Lower lobe of right lung (tissue), 2 donors: ENCODE results near the gene TRAPPC2. TPM values are rescaled to one million over a fixed set of nuclear protein-coding genes. Genes with fewer than 3 reads are reported as not detected.
"Not testable (repeated sequence)": the region's sequence is repeated elsewhere in the genome, so short reads cannot be mapped to it uniquely, and the experiment has no call there.

Experiments
- ATAC-seq, 2 donors: fragments of 200-7000 bp; cut with Tn5 transposase; one replicate each; pipeline ENCODE4 v1.9.1; 2020 to 2022; ENCODE audit warnings: mild to moderate bottlenecking in 2 of 2, moderate library complexity in 2 of 2
- DNase-seq: peaks from one replicate; pipeline ENCODE4 v3.0.0-alpha.2; 2020
- H3K27ac ChIP-seq: fragments of 200-600 bp; one replicate; pipeline ENCODE4 v1.8.0; 2022
- H3K27me3 ChIP-seq: fragments of 200-600 bp; one replicate; pipeline ENCODE4 v1.8.0; 2022; ENCODE audit warnings: low read depth
- H3K36me3 ChIP-seq: fragments of 200-600 bp; one replicate; pipeline ENCODE4 v1.8.0; 2022; ENCODE audit warnings: mild to moderate bottlenecking
- H3K4me1 ChIP-seq: fragments of 200-600 bp; one replicate; pipeline ENCODE4 v1.8.0; 2022
- H3K4me3 ChIP-seq: fragments of 200-600 bp; one replicate; pipeline ENCODE4 v1.8.0; 2022; ENCODE audit warnings: mild to moderate bottlenecking
- H3K9me3 ChIP-seq: fragments of 200-600 bp; one replicate; pipeline ENCODE4 v1.8.0; 2022
- CTCF ChIP-seq: fragments of 200-600 bp; IDR thresholded peaks from one replicate; pipeline ENCODE4 v1.8.0; 2022; ENCODE audit warnings: antibody characterized with exemption, mild to moderate bottlenecking
- intact Hi-C: fragments of 100-400 bp; cut with DNase I; formaldehyde crosslinking; loops from one replicate; pipeline ENCODE4 v1.11.0; 2022
- total RNA-seq: library from RNA; stranded (reverse); fragmentation: NEBNext Ultra II Directional; extraction: Animal tissue kit (Norgen Biotek cat#: 25700); gene quantifications from one replicate; pipeline ENCODE4 v1.2.1, GENCODE V29; 2021
- donor health status: DM: no; HTN: yes; CAD: no; lungs with severe emphysema.

Gene TRAPPC2
- total RNA-seq, 1 donor from 2014 or later, result 15.8 TPM

DNA sequence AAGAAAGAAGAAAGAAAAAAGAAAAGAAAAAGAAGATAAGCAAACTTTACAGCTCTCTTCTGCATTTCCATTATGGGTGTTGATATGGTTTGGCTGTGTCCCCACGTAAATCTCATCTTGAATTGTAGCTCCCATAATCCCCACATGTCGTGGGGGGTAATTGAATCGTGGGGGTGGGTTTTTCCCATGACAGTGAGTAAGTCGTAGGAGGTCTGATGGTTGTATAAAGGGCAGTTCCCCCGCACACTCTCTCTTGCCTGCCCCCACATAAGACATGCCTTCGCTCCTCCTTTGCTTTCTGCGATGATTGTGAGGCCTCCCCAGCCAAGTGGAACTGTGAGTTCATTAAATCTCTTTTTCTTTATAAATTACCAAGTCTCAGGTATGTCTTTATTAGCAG lies 52.8 kb downstream of the TRAPPC2 start:
- no peaks in the 10 kb centered on the region for H3K4me1 ChIP-seq
- no peak overlapping the region for H3K27ac ChIP-seq
- H3K9me3 ChIP-seq, result no peaks in the 10 kb centered on the region
- H3K36me3 ChIP-seq, result no peaks in the 10 kb centered on the region
- intact Hi-C loops, result no loop called here
- DNase-seq (no peak), ATAC-seq (no peak)
- no peaks in the 10 kb centered on the region for H3K27me3 ChIP-seq
- TF ChIP-seq CTCF, result no peak
- no peak overlapping the region for H3K4me3 ChIP-seq

- intact Hi-C loops, H3K9me3 ChIP-seq, H3K4me3 ChIP-seq, H3K4me1 ChIP-seq, H3K27ac ChIP-seq, H3K27me3 ChIP-seq, H3K36me3 ChIP-seq, ATAC-seq, DNase-seq: not testable (repeated sequence)
Observed at GRCh38 chrX:13679700-13680099, 54.7 kb downstream of the TRAPPC2 start.

DNA sequence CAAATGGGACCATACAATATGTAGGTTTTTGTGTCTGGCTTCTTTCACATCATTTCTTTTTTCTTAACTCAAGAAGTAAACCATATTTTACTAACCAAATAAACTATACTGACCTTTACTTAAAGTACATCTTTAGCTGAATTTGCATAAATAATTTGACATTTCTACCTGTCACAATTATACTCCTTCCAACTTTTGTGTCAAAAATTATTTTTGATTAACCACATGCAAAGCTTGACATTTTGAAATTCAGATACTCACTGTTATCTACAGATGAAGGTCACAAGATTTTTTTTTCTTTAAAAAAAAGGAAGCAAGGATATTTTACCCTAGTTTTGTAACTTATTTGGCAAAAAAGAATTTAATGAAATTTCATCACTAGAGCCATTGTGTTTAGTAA lies 57.5 kb downstream of the TRAPPC2 start:
- no peak overlapping the region for H3K27ac ChIP-seq
- no peaks in the 10 kb centered on the region for H3K36me3 ChIP-seq
- no peaks in the 10 kb centered on the region for H3K9me3 ChIP-seq
- intact Hi-C loops, result no loop called here
- no peaks in the 10 kb centered on the region for H3K27me3 ChIP-seq
- TF ChIP-seq CTCF, result no peak
- DNase-seq (no peak), ATAC-seq (no peak)
- no peak overlapping the region for H3K4me3 ChIP-seq
- no peaks in the 10 kb centered on the region for H3K4me1 ChIP-seq

DNA sequence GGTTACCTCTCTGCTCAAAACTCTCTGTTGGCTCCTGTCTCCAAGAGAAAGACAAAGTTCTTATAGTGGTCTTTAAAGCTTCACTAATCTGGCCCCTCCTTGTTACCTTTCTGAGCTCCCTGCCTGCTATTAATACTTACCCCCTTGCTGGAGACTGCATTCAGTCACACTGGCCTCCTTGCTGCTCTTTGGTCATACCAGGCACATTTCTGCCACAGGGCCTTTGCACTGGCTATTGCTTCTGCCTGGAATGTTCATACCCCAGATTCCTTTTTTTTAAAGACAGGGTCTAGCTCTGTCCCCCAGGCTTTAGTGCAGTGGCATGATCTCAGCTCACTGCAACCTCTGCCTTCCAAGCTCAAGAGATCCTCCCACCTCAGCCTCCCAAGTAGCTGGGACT lies 61.4 kb downstream of the TRAPPC2 start:
- no peak for TF ChIP-seq CTCF
- intact Hi-C loops, result no loop called here
- H3K27me3 ChIP-seq, result no peaks in the 10 kb centered on the region

DNA sequence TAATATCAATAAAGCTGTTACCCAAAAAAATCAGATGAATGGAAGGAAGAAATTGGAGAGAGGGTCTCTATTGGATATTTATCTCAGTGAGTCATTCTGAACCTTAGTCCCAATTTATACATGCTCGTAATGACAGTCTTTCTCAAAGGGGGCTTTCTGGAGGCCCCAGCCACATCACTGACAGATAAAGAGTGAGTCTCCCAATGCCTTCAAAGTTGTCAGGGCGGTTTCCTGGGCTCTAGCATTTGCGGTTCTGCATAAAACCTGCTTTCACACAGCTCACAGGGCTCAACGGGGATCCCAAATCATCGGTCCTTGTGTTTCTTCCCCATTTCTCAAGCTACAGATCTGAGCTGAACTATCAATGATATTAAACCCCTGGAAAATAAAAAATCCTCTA lies 64.2 kb downstream of the TRAPPC2 start:
- Histone ChIP-seq H3K4me1 (peaks cover 11% of the 10 kb centered on the region), H3K9me3 (no peaks in the 10 kb centered on the region), H3K36me3 (no peaks in the 10 kb centered on the region), H3K27me3 (no peaks in the 10 kb centered on the region), H3K27ac (no peak overlapping the region), H3K4me3 (no peak overlapping the region)
- no peak for DNase-seq
- intact Hi-C loops, result no loop called here
- ATAC-seq, result no peak
- TF ChIP-seq CTCF, result no peak

More for the DNA sequence above, 61.4 kb downstream of the TRAPPC2 start:
- no peak for DNase-seq
- Histone ChIP-seq H3K36me3 (no peaks in the 10 kb centered on the region), H3K9me3 (no peaks in the 10 kb centered on the region), H3K27ac (no peak overlapping the region), H3K4me1 (peaks cover 6% of the 10 kb centered on the region), H3K4me3 (no peak overlapping the region)
- ATAC-seq, result no peak

GRCh38 chrX:13669755-13670154 lies 64.7 kb downstream of the TRAPPC2 start:
- peak overlapping the region; percentile 68 for H3K27ac ChIP-seq
- H3K4me3 ChIP-seq, ATAC-seq, H3K36me3 ChIP-seq, DNase-seq, intact Hi-C loops, H3K27me3 ChIP-seq, H3K9me3 ChIP-seq: not testable (repeated sequence)
- peaks cover 11% of the 10 kb centered on the region for H3K4me1 ChIP-seq

- no peaks in the 10 kb centered on the region for H3K36me3 ChIP-seq
- TF ChIP-seq CTCF, result no peak
- peaks cover 11% of the 10 kb centered on the region for H3K4me1 ChIP-seq
- DNase-seq, result peak; percentile 61
- peak overlapping the region; percentile 5 for H3K4me3 ChIP-seq
- intact Hi-C loops, result no loop called here
- H3K27me3 ChIP-seq, result no peaks in the 10 kb centered on the region
- H3K27ac ChIP-seq, result peak overlapping the region; percentile 68
- ATAC-seq, result peak; percentile 85 to 96
- no peaks in the 10 kb centered on the region for H3K9me3 ChIP-seq
Observed at GRCh38 chrX:13669246-13669737, 65.1 kb downstream of the TRAPPC2 start.
